ENCODE data around the gene ARL14. TPM values are rescaled to one million over a fixed set of nuclear protein-coding genes. Genes with fewer than 3 reads are reported as not detected.
"Not testable (repeated sequence)": the region's sequence is repeated elsewhere in the genome, so short reads cannot be mapped to it uniquely, and the experiment has no call there.

The ARL14 gene
- total RNA-seq, 1 donor from 2014 or later = not detected

DNA sequence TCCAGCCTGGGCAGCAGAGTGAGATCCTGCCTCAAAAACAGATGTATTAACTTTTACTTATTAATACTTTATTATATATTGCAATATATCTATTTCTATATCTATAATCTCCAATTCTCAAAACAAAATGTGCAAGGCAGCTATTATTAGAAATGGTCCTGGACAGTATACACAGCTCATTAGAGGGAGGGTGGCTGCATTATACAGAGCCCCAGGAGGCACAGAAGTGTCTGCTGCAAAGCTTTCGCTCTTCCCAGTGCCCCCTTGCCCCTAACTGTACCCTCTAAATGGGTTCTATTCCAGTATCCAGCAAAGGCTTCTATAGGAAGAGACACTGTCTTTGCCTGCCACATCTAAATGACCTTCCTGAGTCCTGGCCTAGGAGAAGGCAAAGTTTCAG, 24.5 kb downstream of the ARL14 start:
- Mint-ChIP-seq H3K9me3 (ENCODE audit: unreplicated experiment) (no peaks in the 10 kb centered on the region), H3K27ac (ENCODE audit: unreplicated experiment) (no peak overlapping the region), H3K4me1 (ENCODE audit: unreplicated experiment) (peaks cover 16% of the 10 kb centered on the region), H3K36me3 (ENCODE audit: unreplicated experiment) (no peaks in the 10 kb centered on the region), H3K4me3 (ENCODE audit: unreplicated experiment) (no peak overlapping the region), H3K27me3 (ENCODE audit: unreplicated experiment) (no peaks in the 10 kb centered on the region)
- no peak for DNase-seq (ENCODE audit: extremely low spot score, unreplicated experiment)
- TF ChIP-seq, protein P1, sequence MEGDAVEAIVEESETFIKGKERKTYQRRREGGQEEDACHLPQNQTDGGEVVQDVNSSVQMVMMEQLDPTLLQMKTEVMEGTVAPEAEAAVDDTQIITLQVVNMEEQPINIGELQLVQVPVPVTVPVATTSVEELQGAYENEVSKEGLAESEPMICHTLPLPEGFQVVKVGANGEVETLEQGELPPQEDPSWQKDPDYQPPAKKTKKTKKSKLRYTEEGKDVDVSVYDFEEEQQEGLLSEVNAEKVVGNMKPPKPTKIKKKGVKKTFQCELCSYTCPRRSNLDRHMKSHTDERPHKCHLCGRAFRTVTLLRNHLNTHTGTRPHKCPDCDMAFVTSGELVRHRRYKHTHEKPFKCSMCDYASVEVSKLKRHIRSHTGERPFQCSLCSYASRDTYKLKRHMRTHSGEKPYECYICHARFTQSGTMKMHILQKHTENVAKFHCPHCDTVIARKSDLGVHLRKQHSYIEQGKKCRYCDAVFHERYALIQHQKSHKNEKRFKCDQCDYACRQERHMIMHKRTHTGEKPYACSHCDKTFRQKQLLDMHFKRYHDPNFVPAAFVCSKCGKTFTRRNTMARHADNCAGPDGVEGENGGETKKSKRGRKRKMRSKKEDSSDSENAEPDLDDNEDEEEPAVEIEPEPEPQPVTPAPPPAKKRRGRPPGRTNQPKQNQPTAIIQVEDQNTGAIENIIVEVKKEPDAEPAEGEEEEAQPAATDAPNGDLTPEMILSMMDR (IDR thresholded peaks at IDR 0.05) = no peak

DNA sequence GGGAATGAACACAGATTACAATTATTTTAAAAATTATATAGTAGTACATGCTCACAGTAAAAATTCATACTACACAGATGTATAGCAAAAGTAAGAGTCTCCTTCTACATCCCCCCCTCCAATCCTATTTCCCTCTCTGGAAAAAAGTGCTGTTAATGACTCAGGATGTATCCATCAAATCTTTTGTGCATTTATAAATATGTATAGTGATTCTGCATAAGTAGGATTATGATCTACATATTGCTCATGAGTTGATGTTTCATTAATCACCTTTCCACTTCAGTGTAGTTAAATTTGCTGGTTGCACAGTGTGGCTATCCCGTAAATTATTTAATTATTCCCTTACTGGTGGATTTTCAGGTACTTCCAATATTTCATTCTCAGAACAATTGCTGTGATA, 25.3 kb downstream of the ARL14 start:
- no peak for DNase-seq (ENCODE audit: extremely low spot score, unreplicated experiment)
- H3K27me3 Mint-ChIP-seq (ENCODE audit: unreplicated experiment) = no peaks in the 10 kb centered on the region

DNA sequence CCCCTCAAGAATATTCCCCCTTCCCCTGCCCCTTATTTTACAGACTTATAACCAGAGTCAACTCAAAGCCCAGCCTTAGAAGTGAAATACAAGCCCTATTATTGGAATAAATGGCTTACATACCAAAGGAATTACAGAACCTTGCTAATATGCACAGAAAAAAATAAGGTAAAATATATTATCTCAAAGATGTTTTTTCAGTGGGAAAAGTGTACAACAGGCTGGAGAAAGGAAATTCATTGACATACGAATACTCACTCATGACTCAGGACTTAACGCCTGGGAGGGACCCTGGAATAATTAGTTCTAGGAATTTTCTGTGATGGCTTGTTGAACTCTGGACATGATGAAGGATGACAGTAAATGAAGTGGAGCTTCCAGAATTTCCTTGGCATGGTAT, 27.0 kb downstream of the ARL14 start:
- Mint-ChIP-seq H3K36me3 (ENCODE audit: unreplicated experiment) (no peaks in the 10 kb centered on the region), H3K27me3 (ENCODE audit: unreplicated experiment) (peaks cover 9% of the 10 kb centered on the region), H3K4me1 (ENCODE audit: unreplicated experiment) (peaks cover 4% of the 10 kb centered on the region), H3K4me3 (ENCODE audit: unreplicated experiment) (no peak overlapping the region), H3K27ac (ENCODE audit: unreplicated experiment) (no peak overlapping the region), H3K9me3 (ENCODE audit: unreplicated experiment) (no peaks in the 10 kb centered on the region)
- TF ChIP-seq, protein P1 (IDR thresholded peaks at IDR 0.05) = no peak
- DNase-seq (ENCODE audit: extremely low spot score, unreplicated experiment) = no peak

More for the DNA sequence above, 25.3 kb downstream of the ARL14 start:
- H3K4me3 Mint-ChIP-seq (ENCODE audit: unreplicated experiment) = no peak overlapping the region
- TF ChIP-seq, protein P1 (IDR thresholded peaks at IDR 0.05) = no peak
- no peaks in the 10 kb centered on the region for H3K36me3 Mint-ChIP-seq (ENCODE audit: unreplicated experiment)
- peaks cover 16% of the 10 kb centered on the region for H3K4me1 Mint-ChIP-seq (ENCODE audit: unreplicated experiment)
- H3K27ac Mint-ChIP-seq (ENCODE audit: unreplicated experiment) = no peak overlapping the region
- H3K9me3 Mint-ChIP-seq (ENCODE audit: unreplicated experiment) = no peaks in the 10 kb centered on the region

DNA sequence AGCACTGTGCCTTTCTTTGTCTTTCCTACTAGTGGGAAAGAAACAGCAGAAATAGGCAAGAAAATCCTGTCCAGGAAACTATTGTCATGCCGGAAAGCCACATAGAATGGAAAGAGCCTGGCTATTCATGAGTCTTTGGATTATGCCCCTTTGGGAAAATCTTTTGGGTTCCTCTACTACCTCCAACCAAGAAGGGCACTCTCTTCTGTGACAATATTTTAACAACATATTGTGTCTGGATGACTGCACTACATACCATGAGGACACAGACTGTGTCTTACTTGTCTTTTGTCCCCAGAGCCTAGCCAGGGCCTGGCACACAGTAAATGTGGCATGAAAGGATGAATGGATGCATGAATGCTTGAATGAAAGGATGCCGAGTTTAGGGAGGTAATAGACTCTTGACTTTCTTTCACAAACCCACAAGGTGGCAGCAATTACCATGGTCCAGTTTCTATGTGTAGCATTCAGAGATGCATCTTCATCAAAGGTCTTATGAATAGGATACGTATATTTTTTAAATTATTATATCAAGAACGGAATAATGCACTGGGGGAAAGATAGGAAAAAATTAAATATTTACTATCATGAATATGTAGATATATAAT, 30.3 kb downstream of the ARL14 start:
- Mint-ChIP-seq H3K4me3 (ENCODE audit: unreplicated experiment) (no peak overlapping the region), H3K27ac (ENCODE audit: unreplicated experiment) (no peak overlapping the region), H3K27me3 (ENCODE audit: unreplicated experiment) (peaks cover 18% of the 10 kb centered on the region), H3K4me1 (ENCODE audit: unreplicated experiment) (peaks cover 4% of the 10 kb centered on the region), H3K9me3 (ENCODE audit: unreplicated experiment) (no peaks in the 10 kb centered on the region), H3K36me3 (ENCODE audit: unreplicated experiment) (no peaks in the 10 kb centered on the region)
- DNase-seq (ENCODE audit: extremely low spot score, unreplicated experiment) = no peak
- TF ChIP-seq, protein P1 (IDR thresholded peaks at IDR 0.05) = peak; percentile 70

DNA sequence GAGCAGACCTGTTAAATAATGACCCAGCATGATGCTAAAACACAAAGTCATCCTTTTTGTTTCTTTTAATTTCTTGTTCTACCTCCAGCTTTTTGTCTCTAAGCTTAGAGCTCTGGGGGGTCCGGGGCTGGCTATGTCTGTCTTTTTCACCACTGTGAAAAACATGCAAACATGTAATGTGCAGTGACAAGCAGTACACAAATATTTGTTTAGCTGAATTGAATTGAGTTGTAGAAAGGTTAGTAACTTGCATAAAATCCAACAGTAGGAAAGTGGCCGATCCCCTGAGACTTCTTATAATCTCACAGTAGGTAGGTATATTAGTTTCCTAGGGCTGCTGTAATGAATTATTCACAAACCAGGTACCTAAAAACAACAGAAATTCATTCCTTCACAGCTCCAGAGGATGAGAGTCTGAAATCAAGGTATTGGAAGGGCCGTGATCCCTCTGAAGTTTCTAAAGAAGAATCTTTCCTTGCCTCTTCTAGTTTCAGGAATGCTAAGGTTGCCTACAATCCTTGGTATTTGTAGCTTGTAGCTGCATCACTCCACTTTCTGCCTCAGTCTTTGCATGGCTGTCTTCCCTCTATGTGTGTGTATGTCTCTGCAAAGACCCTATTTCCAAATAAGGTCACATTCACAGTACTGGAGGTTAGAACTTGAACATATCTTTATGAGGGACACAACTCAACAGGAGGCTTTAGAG, 32.7 kb downstream of the ARL14 start:
- no peak overlapping the region for H3K27ac Mint-ChIP-seq (ENCODE audit: unreplicated experiment)
- no peaks in the 10 kb centered on the region for H3K4me1 Mint-ChIP-seq (ENCODE audit: unreplicated experiment)
- no peak for DNase-seq (ENCODE audit: extremely low spot score, unreplicated experiment)
- H3K4me3 Mint-ChIP-seq (ENCODE audit: unreplicated experiment) = no peak overlapping the region
- peaks cover 18% of the 10 kb centered on the region for H3K27me3 Mint-ChIP-seq (ENCODE audit: unreplicated experiment)
- H3K36me3 Mint-ChIP-seq (ENCODE audit: unreplicated experiment) = no peaks in the 10 kb centered on the region
- H3K9me3 Mint-ChIP-seq (ENCODE audit: unreplicated experiment) = no peaks in the 10 kb centered on the region
- TF ChIP-seq, protein P1 (IDR thresholded peaks at IDR 0.05) = no peak

DNA sequence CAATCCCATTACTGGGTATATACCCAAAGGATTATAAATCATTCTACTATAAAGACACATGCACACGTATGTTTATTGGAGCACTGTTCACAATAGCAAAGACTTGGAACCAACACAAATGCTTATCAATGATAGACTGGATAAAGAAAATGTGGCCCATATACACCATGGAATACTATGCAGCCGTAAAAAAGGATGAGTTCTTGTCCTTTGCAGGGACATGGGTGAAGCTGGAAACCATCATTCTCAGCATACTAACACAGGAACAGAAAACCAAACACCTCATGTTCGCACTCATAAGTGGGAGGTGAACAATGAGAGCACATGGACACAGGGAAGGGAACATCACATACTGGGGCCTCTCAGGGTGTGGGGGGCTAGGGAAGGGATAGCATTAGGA, 36.2 kb downstream of the ARL14 start:
- H3K36me3 Mint-ChIP-seq (ENCODE audit: unreplicated experiment); H3K9me3 Mint-ChIP-seq (ENCODE audit: unreplicated experiment); H3K4me1 Mint-ChIP-seq (ENCODE audit: unreplicated experiment); DNase-seq (ENCODE audit: extremely low spot score, unreplicated experiment); H3K4me3 Mint-ChIP-seq (ENCODE audit: unreplicated experiment); H3K27ac Mint-ChIP-seq (ENCODE audit: unreplicated experiment): not testable (repeated sequence)
- peaks cover 25% of the 10 kb centered on the region for H3K27me3 Mint-ChIP-seq (ENCODE audit: unreplicated experiment)

All from osteocyte (in vitro differentiated cells).